Stimulated activated CD8-positive, alpha-beta memory T cell treated with anti-CD3 and anti-CD28 coated beads, Interleukin-4, amount 100 ng/mL, for 4 hours (primary cell): ENCODE data around the gene PKP4.
"Not testable (repeated sequence)": the region's sequence is repeated elsewhere in the genome, so short reads cannot be mapped to it uniquely, and the experiment has no call there.

Source experiments
- DNase-seq, 2 donors: peaks; one replicate each; pipeline ENCODE4 v3.0.0-alpha.2; 2020; ENCODE audit warnings: low read depth in 2 of 2, low spot score in 1 of 2

Gene PKP4

GRCh38 chr2:158464426-158465281 is 7.9 kb downstream of the PKP4 start:
- DNase-seq: no peak

- no peak for DNase-seq
Observed at GRCh38 chr2:158467248-158467647, 10.5 kb downstream of the PKP4 start.

GRCh38 chr2:158472829-158473228 is 16.1 kb downstream of the PKP4 start:
- not testable (repeated sequence) for DNase-seq

DNA sequence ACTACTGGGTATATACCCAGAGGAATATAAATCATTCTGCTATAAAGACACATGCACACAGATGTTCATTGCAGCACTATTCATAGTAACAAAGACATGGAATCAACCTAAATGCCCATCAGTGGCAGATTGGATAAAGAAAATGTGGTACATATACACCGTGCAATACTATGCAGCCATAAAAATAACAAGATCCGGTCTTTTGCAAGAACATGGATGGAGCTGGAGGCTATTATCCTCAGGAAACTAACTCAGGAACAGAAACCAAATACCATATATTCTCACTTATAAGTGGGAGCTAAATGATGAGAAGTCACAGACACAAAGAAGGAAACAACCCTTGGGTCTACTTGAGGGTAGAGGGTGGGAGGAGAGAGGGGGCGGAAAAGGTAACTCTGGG is 16.5 kb downstream of the PKP4 start:
- not testable (repeated sequence) for DNase-seq

DNA sequence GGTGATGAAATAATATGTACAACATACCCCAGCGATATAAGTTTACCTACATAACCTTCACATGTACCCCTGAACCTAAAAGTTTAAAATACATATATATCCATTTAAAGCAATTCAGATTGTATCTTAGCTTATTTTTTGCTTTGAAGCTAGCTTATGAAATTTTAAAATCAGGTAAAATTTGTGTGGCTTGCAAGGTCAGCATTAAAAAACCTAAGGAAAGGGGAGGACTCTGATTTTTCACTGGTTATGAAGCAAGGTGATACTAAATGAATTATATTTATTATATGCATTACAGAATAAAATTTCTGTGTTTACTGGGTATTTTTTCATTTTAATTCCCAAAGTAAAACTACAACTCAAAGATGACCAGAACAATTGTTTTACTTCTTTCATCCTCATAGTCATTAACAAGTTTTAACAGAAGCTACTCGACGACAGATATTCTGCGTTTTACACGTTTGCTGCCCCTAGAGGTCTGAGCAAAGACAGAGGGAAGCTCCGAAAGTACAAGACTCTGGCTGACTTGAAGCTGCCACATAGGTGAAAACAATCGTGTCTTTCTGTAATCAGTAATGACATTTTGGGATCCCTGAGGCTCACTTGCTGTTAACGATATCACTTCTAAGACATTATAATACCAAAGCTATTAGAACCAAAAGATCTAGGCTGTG is 17.1 kb downstream of the PKP4 start:
- DNase-seq: no peak

- DNase-seq: not testable (repeated sequence)
Observed at GRCh38 chr2:158474526-158475011, 17.8 kb downstream of the PKP4 start.

GRCh38 chr2:158477202-158477601 is 20.4 kb downstream of the PKP4 start:
- no peak for DNase-seq

- DNase-seq: no peak
Observed at GRCh38 chr2:158478237-158478636, 21.5 kb downstream of the PKP4 start.

- DNase-seq: no peak
Observed at GRCh38 chr2:158478816-158479215, 22.1 kb downstream of the PKP4 start.

GRCh38 chr2:158481116-158481515 is 24.4 kb downstream of the PKP4 start:
- no peak for DNase-seq

DNA sequence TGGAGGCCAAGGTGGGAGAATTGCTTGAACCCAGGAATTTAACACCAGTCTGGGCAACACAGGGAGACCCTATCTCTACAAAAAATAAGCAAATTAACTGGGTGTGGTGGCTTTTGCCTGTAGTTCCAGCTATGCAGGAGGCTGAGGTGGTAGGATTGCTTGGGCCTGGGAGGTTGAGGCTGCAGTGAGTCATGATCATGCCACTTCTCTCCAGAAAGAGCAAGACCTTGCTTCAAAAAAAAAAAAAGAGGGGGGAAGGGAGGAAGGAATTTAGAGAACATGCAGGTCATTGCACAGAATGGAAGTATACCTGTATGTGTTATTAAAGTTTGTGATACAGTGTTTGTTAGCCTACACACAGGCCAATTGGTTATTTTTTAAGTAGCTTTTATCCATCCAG is 25.8 kb downstream of the PKP4 start:
- DNase-seq: no peak

DNA sequence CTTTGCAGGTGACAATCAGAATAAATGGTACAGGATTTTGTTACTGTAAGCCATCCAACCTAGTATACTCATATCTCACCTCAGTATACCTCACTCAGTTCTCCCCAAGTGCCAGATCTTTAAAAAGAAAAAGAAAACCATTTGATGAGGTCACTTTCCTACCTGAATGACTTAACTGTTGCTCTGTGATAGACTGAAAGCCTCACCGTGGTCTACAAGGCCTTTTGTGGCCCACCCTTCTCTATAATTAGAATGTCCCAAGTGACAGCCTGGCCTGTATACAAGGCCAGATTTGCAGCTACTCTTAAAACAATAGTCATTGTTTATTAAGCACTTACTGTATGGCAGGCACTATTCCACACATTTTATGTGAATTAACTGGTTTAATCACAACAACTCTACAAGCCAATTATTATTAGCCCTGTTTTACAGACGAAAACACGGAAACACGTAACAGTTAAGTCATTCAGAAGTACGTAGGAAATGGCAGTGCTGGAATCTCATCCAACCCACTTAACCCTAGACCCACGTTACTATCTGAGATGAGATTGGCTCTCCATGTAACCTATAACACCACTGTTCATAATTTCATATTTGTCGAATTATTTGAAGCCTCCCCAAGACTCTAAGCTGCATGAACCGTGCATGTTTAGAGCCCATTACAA is 28.3 kb downstream of the PKP4 start:
- no peak for DNase-seq

GRCh38 chr2:158486150-158486969 is 29.6 kb downstream of the PKP4 start:
- DNase-seq: no peak

DNA sequence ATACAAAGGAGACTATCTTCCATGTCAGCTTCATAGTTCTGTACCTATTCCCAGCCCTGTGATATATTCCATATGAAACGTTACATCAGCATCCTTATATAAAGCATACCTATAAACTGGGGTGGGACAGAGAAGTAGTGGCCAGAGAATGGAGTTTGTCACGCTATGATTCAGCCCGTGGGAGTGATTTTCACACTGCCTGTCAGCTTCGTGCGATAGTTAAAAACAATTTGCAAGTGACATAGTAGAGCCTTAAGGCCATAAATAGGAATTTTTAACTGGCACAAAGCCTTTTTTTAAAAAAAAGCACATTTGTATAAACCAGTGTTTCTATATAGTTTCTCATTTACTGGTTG is 30.2 kb downstream of the PKP4 start:
- DNase-seq: no peak

DNA sequence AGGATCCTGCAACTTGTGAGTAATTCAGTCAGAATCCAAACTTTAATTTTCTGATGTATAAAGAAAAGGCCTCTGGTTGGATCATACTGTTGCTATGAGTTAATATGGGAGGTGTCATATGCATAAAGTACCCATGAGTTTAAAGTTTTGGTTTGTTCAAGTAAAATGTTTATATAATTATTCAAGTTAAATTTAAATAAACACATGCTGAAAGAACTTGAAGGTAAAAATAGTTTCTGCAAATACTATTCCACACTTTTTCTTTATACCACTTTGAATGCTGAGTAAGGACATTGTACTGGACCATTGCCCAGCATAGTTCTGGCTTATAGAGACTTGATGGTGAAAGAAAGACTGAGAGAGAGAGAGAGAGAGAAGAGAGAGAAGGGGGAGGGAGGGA is 30.7 kb downstream of the PKP4 start:
- no peak for DNase-seq

- DNase-seq: no peak
Observed at GRCh38 chr2:158488442-158489216, 31.9 kb downstream of the PKP4 start.

DNA sequence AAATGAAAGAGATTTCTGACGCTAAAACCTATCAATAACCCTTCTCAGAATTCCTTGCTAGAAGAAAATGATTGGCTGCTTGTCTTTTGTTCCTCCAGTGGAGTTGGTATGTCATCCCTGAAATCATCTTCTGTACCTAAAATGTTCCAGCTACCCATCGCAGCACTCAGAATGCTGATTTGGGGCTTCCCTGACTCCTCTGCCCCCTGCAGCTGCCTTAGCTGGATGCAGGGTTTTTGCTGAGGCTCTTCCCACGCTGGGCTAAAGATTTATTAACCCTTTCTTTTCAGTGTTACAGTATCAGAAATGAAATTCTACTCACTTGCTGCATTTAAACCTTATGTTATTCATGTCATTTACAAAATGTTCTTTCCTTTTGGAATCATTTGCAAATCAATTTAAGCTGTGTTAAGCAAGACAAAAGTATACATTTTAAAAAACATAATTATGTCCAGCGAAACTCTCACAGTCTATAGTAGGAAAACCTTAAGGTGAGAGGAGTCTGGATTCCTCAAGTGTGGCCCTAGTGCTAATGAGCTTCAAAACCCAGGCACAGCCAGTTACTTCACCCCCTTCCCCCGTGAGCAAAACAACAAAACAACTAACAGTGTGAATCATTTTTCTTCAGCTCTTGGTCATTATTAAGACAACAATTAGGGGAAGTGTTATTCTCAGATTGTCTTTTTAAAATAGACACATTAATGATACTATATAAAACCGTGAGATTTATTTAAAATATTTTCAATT is 32.8 kb downstream of the PKP4 start:
- DNase-seq: no peak

GRCh38 chr2:158491072-158491471 is 34.3 kb downstream of the PKP4 start:
- DNase-seq: no peak

- no peak for DNase-seq
Observed at GRCh38 chr2:158493458-158493857, 36.7 kb downstream of the PKP4 start.

DNA sequence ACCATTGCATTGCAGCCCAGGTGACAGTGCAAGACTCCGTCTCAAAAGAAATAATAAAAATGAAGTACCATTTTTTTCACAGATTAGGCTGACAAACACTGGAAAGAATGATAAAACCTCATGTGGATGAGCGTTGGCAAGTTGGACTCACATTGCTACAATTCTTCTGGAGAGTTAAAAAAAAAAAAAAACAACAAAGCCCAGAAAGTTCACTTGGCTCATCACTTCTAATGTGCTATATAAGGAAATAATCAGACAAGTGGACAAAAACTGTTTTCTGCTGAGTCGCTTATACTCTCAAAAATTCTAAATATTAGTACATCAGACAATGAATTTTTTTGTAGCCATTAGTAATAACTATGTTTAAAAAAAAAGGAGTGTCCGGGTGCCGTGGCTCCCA is 38.4 kb downstream of the PKP4 start:
- no peak for DNase-seq
